GM03348 (cell line): ENCODE measurements around the gene WDR45.

ENCODE experiments used
- DNase-seq: peaks from one replicate; pipeline ENCODE4 v3.0.0; 2012; ENCODE audit warnings: low spot score

Gene WDR45

GRCh38 chrX:49043220-49043986 lies 36.3 kb downstream of the WDR45 start, which contains the start of gene TFE3:
Gene TFE3, minus strand, starts transcription at chrX:49043357. Its CDS starts 131 bp downstream, at chrX:49043226.
- DNase-seq, result peak; percentile 94

- no peak for DNase-seq
Observed at GRCh38 chrX:49042581-49043219, 37.0 kb downstream of the WDR45 start.

- DNase-seq, result peak; percentile 41
Observed at GRCh38 chrX:49041744-49042580, 37.7 kb downstream of the WDR45 start.

DNA sequence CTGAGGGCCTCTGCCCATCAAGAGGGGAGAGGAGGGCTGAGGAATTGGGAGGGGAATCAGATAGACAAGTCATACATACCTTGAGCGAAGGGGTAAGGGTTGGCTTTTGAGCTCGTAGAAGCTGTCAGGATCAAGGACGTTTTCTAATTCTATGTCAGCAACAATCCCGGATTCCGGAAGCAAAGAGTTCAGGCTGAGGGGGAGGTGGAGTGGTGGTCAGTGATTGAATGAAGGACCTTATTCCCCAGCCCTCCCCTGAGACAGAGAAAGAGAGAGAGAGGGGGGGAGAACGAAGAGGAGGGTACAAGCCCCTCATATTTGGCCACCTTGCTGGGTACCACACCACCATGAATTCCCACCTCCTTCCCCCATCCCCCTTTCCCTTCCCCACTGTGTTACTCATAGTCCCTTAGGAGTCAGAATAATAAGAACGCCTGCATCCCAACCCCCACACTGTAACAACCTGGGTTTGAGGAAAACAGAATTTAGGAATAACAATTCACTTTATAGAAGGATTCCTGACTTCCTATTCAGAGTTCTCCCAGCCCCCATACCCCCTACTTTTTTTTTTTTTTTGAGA lies 39.2 kb downstream of the WDR45 start:
- DNase-seq, result no peak

- peak; percentile 79 for DNase-seq
Observed at GRCh38 chrX:49039598-49040375, 39.9 kb downstream of the WDR45 start.

GRCh38 chrX:49037883-49038475 lies 41.7 kb downstream of the WDR45 start:
- no peak for DNase-seq

- no peak for DNase-seq
Observed at GRCh38 chrX:49030283-49030682, 49.4 kb downstream of the WDR45 start.

GRCh38 chrX:49029876-49030275 lies 49.8 kb downstream of the WDR45 start:
- no peak for DNase-seq
